Tibial artery (tissue), 4 donors: ENCODE measurements around the gene MGA.

Experiments used
- DNase-seq, 2 donors: peaks; one replicate each; pipeline ENCODE4 v3.0.0-alpha.2; 2019
- H3K27ac ChIP-seq, 2 donors: fragments of 200-600 bp; sonication (generic) in 1 of 2; 1 replicate in 1 of 2; 2 replicates in 1 of 2; pipeline ENCODE4 v1.5.1; 2018 to 2019; ENCODE audit warnings: mild to moderate bottlenecking in 1 of 2
- H3K27me3 ChIP-seq, 2 donors: fragments of 200-600 bp; sonication (generic) in 1 of 2; one replicate each; pipeline versions ENCODE4 v1.5.1 to v1.6.0; 2016 to 2019
- H3K36me3 ChIP-seq, 3 donors: fragments of 200-600 bp; sonication (generic) in 2 of 3; one replicate each; pipeline ENCODE4 v1.5.1; 2016 to 2019; ENCODE audit warnings: mild to moderate bottlenecking in 2 of 3
- H3K4me1 ChIP-seq, 4 donors: fragments of 200-600 bp; sonication (generic) in 2 of 4; 1 replicate in 3 of 4; 2 replicates in 1 of 4; pipeline ENCODE4 v1.5.1; 2016 to 2019
- H3K4me3 ChIP-seq, 2 donors: fragments of 200-600 bp; sonication (generic) in 1 of 2; 1 replicate in 1 of 2; 2 replicates in 1 of 2; pipeline ENCODE4 v1.5.1; 2018 to 2019; ENCODE audit warnings: mild to moderate bottlenecking in 2 of 2
- H3K9me3 ChIP-seq, 3 donors: fragments of 200-600 bp; sonication (generic) in 1 of 3; one replicate each; pipeline ENCODE4 v1.5.1; 2016 to 2019
- intact Hi-C: fragments of 100-400 bp; cut with DNase I; formaldehyde crosslinking; loops from one replicate; pipeline ENCODE4 v1.15.0; 2023; ENCODE audit warnings: low total_unique reads
- TF ChIP-seq, protein P1 (sequence below), 2 experiments: fragments of 200-600 bp in 1 of 2; fragments of 450-650 bp in 1 of 2; IDR thresholded peaks; one replicate each; pipeline ENCODE4 v1.5.1; 2017 to 2019; ENCODE audit warnings: antibody characterized with exemption in 2 of 2, mild to moderate bottlenecking in 1 of 2, moderate library complexity in 1 of 2

The MGA gene

GRCh38 chr15:41777421-41777973, 117.3 kb downstream of the MGA start:
- peaks cover 0 to 60% (median 41%) of the 10 kb centered on the region in 4 donors for H3K4me1 ChIP-seq
- no peak overlapping the region for H3K27ac ChIP-seq
- intact Hi-C loops, result loop anchor here (10.0 kb wide), 1 partner anchor 127 kb away; no protein-coding TSS in a partner anchor

GRCh38 chr15:41778521-41778920, 118.3 kb downstream of the MGA start:
- H3K27me3 ChIP-seq, result no peaks in the 10 kb centered on the region
- no peaks in the 10 kb centered on the region for H3K36me3 ChIP-seq
- no peak overlapping the region for H3K4me3 ChIP-seq
- TF ChIP-seq, protein P1, sequence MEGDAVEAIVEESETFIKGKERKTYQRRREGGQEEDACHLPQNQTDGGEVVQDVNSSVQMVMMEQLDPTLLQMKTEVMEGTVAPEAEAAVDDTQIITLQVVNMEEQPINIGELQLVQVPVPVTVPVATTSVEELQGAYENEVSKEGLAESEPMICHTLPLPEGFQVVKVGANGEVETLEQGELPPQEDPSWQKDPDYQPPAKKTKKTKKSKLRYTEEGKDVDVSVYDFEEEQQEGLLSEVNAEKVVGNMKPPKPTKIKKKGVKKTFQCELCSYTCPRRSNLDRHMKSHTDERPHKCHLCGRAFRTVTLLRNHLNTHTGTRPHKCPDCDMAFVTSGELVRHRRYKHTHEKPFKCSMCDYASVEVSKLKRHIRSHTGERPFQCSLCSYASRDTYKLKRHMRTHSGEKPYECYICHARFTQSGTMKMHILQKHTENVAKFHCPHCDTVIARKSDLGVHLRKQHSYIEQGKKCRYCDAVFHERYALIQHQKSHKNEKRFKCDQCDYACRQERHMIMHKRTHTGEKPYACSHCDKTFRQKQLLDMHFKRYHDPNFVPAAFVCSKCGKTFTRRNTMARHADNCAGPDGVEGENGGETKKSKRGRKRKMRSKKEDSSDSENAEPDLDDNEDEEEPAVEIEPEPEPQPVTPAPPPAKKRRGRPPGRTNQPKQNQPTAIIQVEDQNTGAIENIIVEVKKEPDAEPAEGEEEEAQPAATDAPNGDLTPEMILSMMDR (IDR thresholded peaks at IDR 0.05), result no peak
- intact Hi-C loops, result loop anchor here (10.0 kb wide), 1 partner anchor 126 kb away; no protein-coding TSS in a partner anchor
- no peak overlapping the region for H3K27ac ChIP-seq
- no peaks in the 10 kb centered on the region for H3K9me3 ChIP-seq
- no peak for DNase-seq
- H3K4me1 ChIP-seq, result peaks cover 0 to 53% (median 34%) of the 10 kb centered on the region in 4 donors

More at GRCh38 chr15:41777421-41777973, 117.3 kb downstream of the MGA start:
- no peak for DNase-seq
- TF ChIP-seq, protein P1 (IDR thresholded peaks at IDR 0.05), result no peak
- no peaks in the 10 kb centered on the region for H3K27me3 ChIP-seq
- no peaks in the 10 kb centered on the region for H3K9me3 ChIP-seq
- no peaks in the 10 kb centered on the region for H3K36me3 ChIP-seq
- no peak overlapping the region for H3K4me3 ChIP-seq

GRCh38 chr15:41779662-41780157, 119.5 kb downstream of the MGA start:
- Histone ChIP-seq H3K4me3 (no peak overlapping the region), H3K9me3 (no peaks in the 10 kb centered on the region), H3K27ac (no peak overlapping the region), H3K4me1 (peaks cover 0 to 50% (median 31%) of the 10 kb centered on the region in 4 donors), H3K36me3 (no peaks in the 10 kb centered on the region), H3K27me3 (no peaks in the 10 kb centered on the region)
- TF ChIP-seq, protein P1 (IDR thresholded peaks at IDR 0.05), result no peak
- intact Hi-C loops, result loop anchor here (10.0 kb wide), 1 partner anchor 125 kb away; no protein-coding TSS in a partner anchor
- no peak for DNase-seq

GRCh38 chr15:41780266-41780665, 120.1 kb downstream of the MGA start:
- no peak overlapping the region for H3K27ac ChIP-seq
- no peaks in the 10 kb centered on the region for H3K9me3 ChIP-seq
- no peaks in the 10 kb centered on the region for H3K27me3 ChIP-seq
- no peak overlapping the region for H3K4me3 ChIP-seq
- no peak for DNase-seq
- H3K36me3 ChIP-seq, result no peaks in the 10 kb centered on the region
- TF ChIP-seq, protein P1 (IDR thresholded peaks at IDR 0.05), result no peak
- intact Hi-C loops, result no loop called here
- H3K4me1 ChIP-seq, result peaks cover 0 to 47% (median 28%) of the 10 kb centered on the region in 4 donors

DNA sequence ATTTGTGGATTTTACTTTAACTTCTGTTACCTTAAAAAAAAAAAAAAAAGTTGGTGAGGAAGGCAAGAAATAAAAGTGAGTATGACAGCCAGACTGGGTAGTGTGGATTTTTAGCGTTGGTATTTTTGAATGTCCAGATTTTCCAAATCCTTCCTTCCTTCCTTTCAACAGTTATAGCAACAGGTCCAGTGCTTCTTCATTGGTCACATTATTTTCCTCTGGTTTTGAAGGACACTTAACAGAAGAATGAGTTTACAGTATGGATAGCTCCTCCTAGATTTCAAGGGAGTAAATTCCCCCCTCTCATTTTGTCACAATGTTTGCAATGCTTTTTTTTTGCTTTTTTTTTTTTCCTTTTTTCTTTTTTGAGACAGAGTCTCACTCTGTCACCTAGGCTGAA, 120.5 kb downstream of the MGA start:
- peaks cover 0 to 42% (median 23%) of the 10 kb centered on the region in 4 donors for H3K4me1 ChIP-seq
- no peaks in the 10 kb centered on the region for H3K9me3 ChIP-seq
- TF ChIP-seq, protein P1 (IDR thresholded peaks at IDR 0.05), result no peak
- no peaks in the 10 kb centered on the region for H3K36me3 ChIP-seq
- H3K27me3 ChIP-seq, result no peaks in the 10 kb centered on the region
- no peak for DNase-seq
- no peak overlapping the region for H3K4me3 ChIP-seq
- intact Hi-C loops, result no loop called here
- no peak overlapping the region for H3K27ac ChIP-seq
